H1 (cell line): Measurements from ENCODE around the gene L3MBTL4. TPM values are rescaled to one million over a fixed set of nuclear protein-coding genes. Genes with fewer than 3 reads are reported as not detected.

Experiments
- CTCF ChIA-PET: fragments of 300-600 bp; sonication (Branson Sonifier 250); formaldehyde crosslinking; loops from one replicate; lab custom pipeline; 2021; ENCODE audit not compliant: partially characterized antibody; lab: Charles Lee
- POLR2A ChIA-PET: fragments of 300-600 bp; sonication (Branson Sonifier 250); formaldehyde crosslinking; loops from one replicate; lab custom pipeline; 2021; ENCODE audit warnings: inconsistent platforms; ENCODE audit not compliant: partially characterized antibody; lab: Charles Lee
- DNase-seq, 2 experiments: peaks; one replicate each; pipeline versions ENCODE4 v3.0.0 to v3.0.0-alpha.2; 2010 to 2022; ENCODE audit warnings: low spot score in 2 of 2, low read depth in 1 of 2, mixed read lengths in 1 of 2
- FAIRE-seq: peaks from 2 replicates; lab custom pipeline; 2011; peaks lifted over from hg19 to GRCh38; lab: Jason Lieb, UNC
- H2AFZ ChIP-seq: 2 replicates; pipeline ENCODE4 v1.8.1; 2012; ENCODE audit warnings: low read length, inconsistent platforms
- H2AK5ac ChIP-seq: 2 replicates; pipeline ENCODE4 v1.6.1; 2013; ENCODE audit warnings: low read depth, low read length
- H2BK120ac ChIP-seq: replicated peaks from 2 replicates; pipeline ENCODE3; 2013; ENCODE audit warnings: low read depth, low read length, inconsistent platforms
- H2BK12ac ChIP-seq: 2 replicates; pipeline ENCODE4 v1.6.1; 2013; ENCODE audit warnings: low read depth, low read length
- H2BK15ac ChIP-seq: 2 replicates; pipeline ENCODE4 v1.6.1; 2013; ENCODE audit warnings: low read length
- H2BK20ac ChIP-seq: 2 replicates; pipeline ENCODE4 v1.6.1; 2013; ENCODE audit warnings: low read length
- H2BK5ac ChIP-seq: 2 replicates; pipeline ENCODE4 v1.6.1; 2013; ENCODE audit warnings: low read depth, low read length
- H3K14ac ChIP-seq: 2 replicates; pipeline ENCODE4 v1.6.1; 2013; ENCODE audit warnings: inconsistent platforms; ENCODE audit not compliant: insufficient read length
- H3K18ac ChIP-seq: 2 replicates; pipeline ENCODE4 v1.6.1; 2013; ENCODE audit warnings: low read length; ENCODE audit errors: extremely low read depth
- H3K23ac ChIP-seq: 2 replicates; pipeline ENCODE4 v1.6.1; 2013; ENCODE audit warnings: inconsistent platforms; ENCODE audit not compliant: insufficient read length
- H3K23me2 ChIP-seq: 2 replicates; pipeline ENCODE4 v1.6.1; 2013; ENCODE audit warnings: low read depth, low read length
- H3K27ac ChIP-seq: 2 replicates; pipeline ENCODE4 v1.6.1; 2011; ENCODE audit warnings: low read depth, low read length, inconsistent platforms
- H3K27me3 ChIP-seq, 4 experiments: replicated peaks in 1 of 4; 1 replicate in 1 of 4; 2 replicates in 3 of 4; pipeline versions ENCODE4 v1.6.1 to v1.8.1; 2011 to 2013; ENCODE audit warnings: low read length in 3 of 4, mild to moderate bottlenecking in 3 of 4, inconsistent platforms in 2 of 4, mixed read lengths in 2 of 4, moderate library complexity in 1 of 4; ENCODE audit not compliant: control insufficient read depth in 3 of 4, insufficient read depth in 3 of 4; ENCODE audit errors: extremely low read depth in 1 of 4
- H3K36me3 ChIP-seq, 4 experiments: 2 replicates each; pipeline versions ENCODE4 v1.6.1 to v1.8.1; 2011 to 2013; ENCODE audit warnings: mild to moderate bottlenecking in 4 of 4, low read length in 3 of 4, moderate library complexity in 2 of 4, control low read depth in 1 of 4, inconsistent platforms in 1 of 4; ENCODE audit not compliant: insufficient read depth in 4 of 4, control insufficient read depth in 2 of 4
- H3K4ac ChIP-seq: replicated peaks from 2 replicates; pipeline ENCODE3; 2013; ENCODE audit warnings: low read length, low read depth, mixed read lengths, inconsistent platforms; ENCODE audit not compliant: insufficient read length
- H3K4me1 ChIP-seq, 4 experiments: replicated peaks in 1 of 4; 1 replicate in 1 of 4; 2 replicates in 3 of 4; pipeline versions ENCODE4 v1.6.1 to v1.8.1; 2011 to 2013; ENCODE audit warnings: low read length in 3 of 4, inconsistent platforms in 2 of 4, mixed read lengths in 1 of 4; ENCODE audit not compliant: insufficient read depth in 4 of 4, control insufficient read depth in 3 of 4
- H3K4me2 ChIP-seq, 2 experiments: 2 replicates each; pipeline versions ENCODE4 v1.6.1 to v1.8.1; 2011 to 2013; ENCODE audit warnings: low read depth in 2 of 2, low read length in 2 of 2, control low read depth in 1 of 2, inconsistent platforms in 1 of 2, mild to moderate bottlenecking in 1 of 2; ENCODE audit not compliant: insufficient read depth in 1 of 2
- H3K4me3 ChIP-seq, 4 experiments: fragments of 200-600, 300-600 bp in 1 of 4; sonication (generic), shearing (Covaris generic), sonication (Bioruptor Twin) in 1 of 4; 2 replicates each; pipeline versions ENCODE4 v1.5.1 to v1.8.1; 2011 to 2016; ENCODE audit warnings: low read length in 4 of 4, low read depth in 3 of 4, control low read depth in 2 of 4, inconsistent platforms in 2 of 4, mild to moderate bottlenecking in 2 of 4, mixed read lengths in 1 of 4, moderate library complexity in 1 of 4; ENCODE audit not compliant: insufficient read depth in 2 of 4; ENCODE audit errors: extremely low read depth in 1 of 4
- H3K56ac ChIP-seq: replicated peaks from 2 replicates; pipeline ENCODE3; 2013; ENCODE audit warnings: low read depth, mild to moderate bottlenecking, mixed read lengths, low read length, inconsistent platforms; ENCODE audit not compliant: insufficient read length
- H3K79me1 ChIP-seq: 2 replicates; pipeline ENCODE4 v1.6.1; 2013; ENCODE audit warnings: low read depth, low read length, control low read depth
- H3K79me2 ChIP-seq, 2 experiments: 2 replicates each; pipeline versions ENCODE4 v1.6.1 to v1.8.1; 2012 to 2013; ENCODE audit warnings: low read length in 2 of 2, mild to moderate bottlenecking in 2 of 2, inconsistent platforms in 1 of 2; ENCODE audit not compliant: insufficient read depth in 2 of 2, control insufficient read depth in 1 of 2
- H3K9ac ChIP-seq, 4 experiments: replicated peaks in 1 of 4; 1 replicate in 1 of 4; 2 replicates in 3 of 4; pipeline versions ENCODE4 v1.6.1 to v1.8.1; 2011 to 2013; ENCODE audit warnings: low read depth in 3 of 4, low read length in 3 of 4, control low read depth in 2 of 4, mild to moderate bottlenecking in 2 of 4, moderate library complexity in 2 of 4, inconsistent platforms in 1 of 4; ENCODE audit errors: extremely low read depth in 1 of 4
- H3K9me3 ChIP-seq, 2 experiments: 2 replicates each; pipeline versions ENCODE4 v1.6.1 to v1.8.1; 2012 to 2013; ENCODE audit warnings: mild to moderate bottlenecking in 2 of 2, moderate library complexity in 2 of 2, control low read depth in 1 of 2, inconsistent platforms in 1 of 2, low read depth in 1 of 2, low read length in 1 of 2, mixed read lengths in 1 of 2; ENCODE audit not compliant: insufficient read depth in 2 of 2
- H4K20me1 ChIP-seq, 2 experiments: replicated peaks in 1 of 2; 2 replicates each; pipeline versions ENCODE3 to v1.8.1; 2011 to 2013; ENCODE audit warnings: inconsistent platforms in 2 of 2, low read length in 2 of 2, mild to moderate bottlenecking in 1 of 2; ENCODE audit not compliant: insufficient read depth in 2 of 2, control insufficient read depth in 1 of 2
- H4K5ac ChIP-seq: 2 replicates; pipeline ENCODE4 v1.6.1; 2013; ENCODE audit warnings: low read length, low read depth, mixed read lengths, inconsistent platforms; ENCODE audit not compliant: insufficient read length
- H4K8ac ChIP-seq: 2 replicates; pipeline ENCODE4 v1.8.0; 2013; ENCODE audit warnings: mild to moderate bottlenecking, moderate library complexity, low read length, inconsistent platforms; ENCODE audit not compliant: insufficient read depth; ENCODE audit errors: extremely low read depth
- H4K91ac ChIP-seq: replicated peaks from 2 replicates; pipeline ENCODE3; 2013; ENCODE audit warnings: low read length, mixed read lengths, inconsistent platforms; ENCODE audit not compliant: insufficient read length
- ATF2 ChIP-seq: IDR thresholded peaks from 2 replicates; pipeline ENCODE4 v1.6.1; 2012; ENCODE audit warnings: low read length, inconsistent platforms
- JUND ChIP-seq: IDR thresholded peaks from 2 replicates; pipeline ENCODE4 v1.6.1; 2011; ENCODE audit warnings: mild to moderate bottlenecking, improper control_type of control experiment, low read length
- RAD21 ChIP-seq, 2 experiments: IDR thresholded peaks in 1 of 2; conservative IDR thresholded peaks in 1 of 2; 2 replicates each; pipeline ENCODE4 v1.6.1; 2011; ENCODE audit warnings: low read depth in 2 of 2, low read length in 2 of 2, improper control_type of control experiment in 1 of 2, inconsistent platforms in 1 of 2, mild to moderate bottlenecking in 1 of 2, moderate library complexity in 1 of 2
- SP4 ChIP-seq: IDR thresholded peaks from 2 replicates; pipeline ENCODE4 v1.6.1; 2012; ENCODE audit warnings: low read length, inconsistent platforms
- TAF7 ChIP-seq: optimal IDR thresholded peaks from 2 replicates; pipeline ENCODE3; 2011; ENCODE audit warnings: low read depth, mild to moderate bottlenecking, inconsistent platforms, low read length, moderate library complexity, borderline replicate concordance
- WGBS, 2 experiments: shearing (Covaris generic) in 1 of 2; methylation state at CpG; one replicate each; pipeline versions ENCODE4 v1.1.6 to v1.1.7; 2013 to 2015; ENCODE audit warnings: low lambda C conversion rate in 2 of 2, mixed read lengths in 2 of 2, inconsistent platforms in 1 of 2, low coverage in 1 of 2, missing lambda C conversion rate in 1 of 2; ENCODE audit not compliant: insufficient replicate concordance in 2 of 2, insufficient coverage in 1 of 2, insufficient read length in 1 of 2; ENCODE audit errors: extremely low coverage in 1 of 2, missing lambda C conversion rate in 1 of 2; 5-methylcytosine and 5-hydroxymethylcytosine counted together
- polyA plus RNA-seq, 7 experiments: library from polyadenylated mRNA; depleted of rRNA in 3 of 7; stranded (reverse) in 5 of 7; unstranded in 2 of 7; fragments of >200 nt in 5 of 7; fragments of 200-250 nt in 2 of 7; gene quantifications; 1 replicate in 5 of 7; 2 replicates in 1 of 7; 4 replicates in 1 of 7; pipeline versions ENCODE4 v1.2.1 to v1.2.3, GENCODE V29; 2011 to 2013; ENCODE audit warnings: missing spikeins in 2 of 7, mixed read lengths in 2 of 7
- total RNA-seq: library from RNA; stranded (reverse); fragmentation: NEBNext Ultra II Directional; extraction: Animal tissue kit (Norgen Biotek cat#: 25700); gene quantifications from 2 replicates; pipeline ENCODE4 v1.2.1, GENCODE V29; 2021

The L3MBTL4 gene
- total and polyA plus RNA-seq, 2 of the 8 experiments (the other 6 are each of a cell fraction or from before 2014, with no cell fraction given): 1.0 to 2.1 TPM

- CTCF ChIA-PET: interaction anchor here (1.3 kb wide), 1 partner anchor 394 kb away, joined by 3 read pairs; no protein-coding TSS in a partner anchor
- no peak overlapping the region for H3K18ac ChIP-seq
- H3K14ac ChIP-seq: no peak overlapping the region
- H3K9ac ChIP-seq: no peak overlapping the region
- H3K79me1 ChIP-seq: no peaks in the 10 kb centered on the region
- H3K4me2 ChIP-seq: no peak overlapping the region
- no peaks in the 10 kb centered on the region for H3K23me2 ChIP-seq
- no peak overlapping the region for H4K8ac ChIP-seq
- no peaks in the 10 kb centered on the region for H3K36me3 ChIP-seq
- H2BK12ac ChIP-seq: no peak overlapping the region
- no peaks in the 10 kb centered on the region for H4K20me1 ChIP-seq
- TF ChIP-seq SP4: no peak
- TF ChIP-seq TAF7: no peak
- TF ChIP-seq RAD21 (IDR thresholded peaks at IDR 0.05 in 1 of 2, conservative IDR thresholded peaks at IDR 0.05 in 1 of 2; ENCODE audit: low read depth in 2 of 2, low read length in 2 of 2): no peak
- no peak for TF ChIP-seq ATF2
- TF ChIP-seq JUND: no peak
- no peak for FAIRE-seq
- H3K27me3 ChIP-seq: no peaks in the 10 kb centered on the region
- POLR2A ChIA-PET: no interaction called here
- no peak for DNase-seq
- H3K56ac ChIP-seq: no peak overlapping the region
- H2BK120ac ChIP-seq: no peak overlapping the region
- H3K79me2 ChIP-seq: no peaks in the 10 kb centered on the region
- H2BK5ac ChIP-seq: no peak overlapping the region
- H3K23ac ChIP-seq: no peak overlapping the region
- no peak overlapping the region for H3K27ac ChIP-seq
- H3K4me1 ChIP-seq: no peaks in the 10 kb centered on the region
- H3K4ac ChIP-seq: no peak overlapping the region
- no peak overlapping the region for H2BK15ac ChIP-seq
- H4K5ac ChIP-seq: no peak overlapping the region
- no peaks in the 10 kb centered on the region for H3K9me3 ChIP-seq
- H3K4me3 ChIP-seq: no peak overlapping the region
- no peak overlapping the region for H4K91ac ChIP-seq
- no peak overlapping the region for H2AFZ ChIP-seq
- no peak overlapping the region for H2BK20ac ChIP-seq
- H2AK5ac ChIP-seq: no peak overlapping the region
- 78% methylated on average over 2 of the region's 2 CpGs; no CpG with 5 or more reads in 1 of the 2 experiments for WGBS, 2 experiments
Measured at GRCh38 chr18:6088432-6088831, 326.3 kb downstream of the L3MBTL4 start.
